SK-N-SH (cell line): ENCODE measurements around the gene RPL12. TPM values are rescaled to one million over a fixed set of nuclear protein-coding genes. Genes with fewer than 3 reads are reported as not detected.

Experiments used
- CTCF ChIA-PET: fragments of 300-600, 350-600 bp; formaldehyde crosslinking; extraction: SDS; loops from one replicate; lab custom pipeline; 2021; lab: Yijun Ruan, JAX
- POLR2A ChIA-PET: fragments of 350-600 bp; sonication (Branson Sonifier 250); formaldehyde crosslinking; extraction: SDS; loops from one replicate; lab custom pipeline; 2020; ENCODE audit warnings: antibody characterized with exemption, inconsistent platforms; lab: Yijun Ruan, JAX
- DNase-seq: peaks from one replicate; pipeline ENCODE4 v3.0.0; 2012
- H2AFZ ChIP-seq: fragments of 200-600 bp; sonication (generic); 2 replicates; pipeline ENCODE4 v1.8.1; 2016; ENCODE audit warnings: antibody characterized with exemption, mild to moderate bottlenecking, low read depth
- H3F3A ChIP-seq: fragments of 200-600 bp; sonication (generic); replicated peaks from 2 replicates; pipeline ENCODE3; 2016; ENCODE audit warnings: antibody characterized with exemption, mild to moderate bottlenecking; ENCODE audit not compliant: insufficient read depth
- H3K27ac ChIP-seq, 2 experiments: fragments of 200-500 bp in 1 of 2; fragments of 200-600 bp in 1 of 2; sonication (Bioruptor generic) in 1 of 2; sonication (generic), shearing (Covaris generic) in 1 of 2; 2 replicates each; pipeline versions ENCODE4 v1.5.1 to v1.6.1; 2014 to 2016; ENCODE audit warnings: low read depth in 2 of 2, inconsistent platforms in 1 of 2, low read length in 1 of 2, mild to moderate bottlenecking in 1 of 2, mixed read lengths in 1 of 2
- H3K27me3 ChIP-seq: fragments of 200-600 bp; sonication (generic), shearing (Covaris generic); 2 replicates; pipeline ENCODE4 v1.6.1; 2016; ENCODE audit warnings: mixed run types; ENCODE audit not compliant: insufficient read depth
- H3K36me3 ChIP-seq, 2 experiments: fragments of 200-500 bp in 1 of 2; fragments of 200-600 bp in 1 of 2; sonication (Bioruptor generic) in 1 of 2; sonication (generic) in 1 of 2; replicated peaks in 1 of 2; 2 replicates each; pipeline versions ENCODE3 to v1.5.1; 2014 to 2016; ENCODE audit warnings: low read length in 1 of 2, mild to moderate bottlenecking in 1 of 2; ENCODE audit not compliant: insufficient read depth in 2 of 2, control insufficient read depth in 1 of 2
- H3K4me1 ChIP-seq, 2 experiments: fragments of 200-500 bp in 1 of 2; fragments of 200-600 bp in 1 of 2; sonication (Bioruptor generic) in 1 of 2; sonication (generic), shearing (Covaris generic) in 1 of 2; 2 replicates each; pipeline versions ENCODE4 v1.5.1 to v1.6.1; 2014 to 2016; ENCODE audit warnings: low read depth in 1 of 2, low read length in 1 of 2, mixed run types in 1 of 2; ENCODE audit not compliant: insufficient read depth in 2 of 2, control insufficient read depth in 1 of 2
- H3K4me2 ChIP-seq: fragments of 200-600 bp; sonication (generic), shearing (Covaris generic); 2 replicates; pipeline ENCODE4 v1.6.1; 2017; ENCODE audit warnings: mixed run types
- H3K4me3 ChIP-seq, 2 experiments: fragments of 200-500 bp in 1 of 2; fragments of 200-600 bp in 1 of 2; sonication (Bioruptor generic) in 1 of 2; sonication (generic), shearing (Covaris generic) in 1 of 2; 2 replicates each; pipeline versions ENCODE4 v1.5.1 to v1.8.1; 2014 to 2016; ENCODE audit warnings: low read depth in 2 of 2, inconsistent platforms in 1 of 2, low read length in 1 of 2, mild to moderate bottlenecking in 1 of 2, mixed read lengths in 1 of 2, moderate library complexity in 1 of 2
- H3K79me2 ChIP-seq: fragments of 200-600 bp; sonication (generic); 2 replicates; pipeline ENCODE4 v1.8.1; 2017; ENCODE audit warnings: mild to moderate bottlenecking; ENCODE audit not compliant: insufficient read depth
- H3K9ac ChIP-seq: fragments of 200-600 bp; sonication (generic); 2 replicates; pipeline ENCODE4 v1.6.1; 2017; ENCODE audit warnings: mixed run types
- H3K9me2 ChIP-seq: fragments of 200-600 bp; sonication (generic); 2 replicates; pipeline ENCODE4 v1.6.1; 2017; ENCODE audit warnings: mixed run types
- H3K9me3 ChIP-seq: fragments of 200-600 bp; sonication (generic); 2 replicates; pipeline ENCODE4 v1.6.1; 2017; ENCODE audit warnings: mixed run types, mild to moderate bottlenecking, moderate library complexity
- H4K20me1 ChIP-seq: fragments of 200-600 bp; sonication (generic); 2 replicates; pipeline ENCODE4 v1.6.1; 2017; ENCODE audit warnings: mild to moderate bottlenecking, mixed run types; ENCODE audit not compliant: insufficient read depth
- ELF1 ChIP-seq: IDR thresholded peaks from 2 replicates; pipeline ENCODE4 v1.4.0; 2012
- FOXM1 ChIP-seq: IDR thresholded peaks from 2 replicates; pipeline ENCODE4 v1.4.0; 2012; ENCODE audit warnings: low read depth, mild to moderate bottlenecking
- MXI1 ChIP-seq: IDR thresholded peaks from 2 replicates; pipeline ENCODE4 v1.6.1; 2012; ENCODE audit warnings: mild to moderate bottlenecking, low read depth, low read length, improper control_type of control experiment
- NFIC ChIP-seq: IDR thresholded peaks from 2 replicates; pipeline ENCODE4 v1.4.0; 2012; ENCODE audit warnings: borderline replicate concordance
- RCOR1 ChIP-seq: fragments of 150-350 bp; IDR thresholded peaks from 2 replicates; pipeline ENCODE4 v1.6.1; 2017; ENCODE audit warnings: antibody characterized with exemption, low read length
- RFX5 ChIP-seq: IDR thresholded peaks from 2 replicates; pipeline ENCODE4 v1.6.1; 2012; ENCODE audit warnings: mild to moderate bottlenecking, improper control_type of control experiment, low read length
- SIN3A ChIP-seq: IDR thresholded peaks from 2 replicates; pipeline ENCODE4 v1.6.1; 2012; ENCODE audit warnings: low read depth, mild to moderate bottlenecking, low read length, moderate library complexity, borderline replicate concordance
- SMC3 ChIP-seq: IDR thresholded peaks from 2 replicates; pipeline ENCODE4 v1.6.1; 2012; ENCODE audit warnings: low read depth, low read length, improper control_type of control experiment
- TCF12 ChIP-seq: IDR thresholded peaks from 2 replicates; pipeline ENCODE4 v1.4.0; 2012
- TEAD4 ChIP-seq: IDR thresholded peaks from 2 replicates; pipeline ENCODE4 v1.4.0; 2012; ENCODE audit warnings: mild to moderate bottlenecking, borderline replicate concordance; ENCODE audit not compliant: insufficient read depth
- WGBS: methylation state at CpG from one replicate; pipeline ENCODE4 v1.1.6; 2017; ENCODE audit warnings: low lambda C conversion rate; 5-methylcytosine and 5-hydroxymethylcytosine counted together
- polyA plus RNA-seq, 3 experiments: library from polyadenylated mRNA; depleted of rRNA; stranded (reverse); fragments of >200 nt; gene quantifications; 2 replicates each; pipeline ENCODE4 v1.2.3, GENCODE V29; 2012
- TF ChIP-seq, protein P1 (sequence below): fragments of 150-350 bp; IDR thresholded peaks from 2 replicates; pipeline ENCODE4 v1.6.1; 2016; ENCODE audit warnings: mild to moderate bottlenecking, low read depth, low read length
- TF ChIP-seq, protein P2 (sequence below): IDR thresholded peaks from 2 replicates; pipeline ENCODE4 v1.4.0; 2012; ENCODE audit warnings: low read depth, borderline replicate concordance
- TF ChIP-seq, protein P3 (sequence below): fragments of 150-350 bp; IDR thresholded peaks from 2 replicates; pipeline ENCODE4 v1.6.1; 2017; ENCODE audit warnings: antibody characterized with exemption, low read length, low read depth, borderline replicate concordance
- TF ChIP-seq, protein P4 (sequence below): IDR thresholded peaks from 2 replicates; pipeline ENCODE4 v1.6.1; 2012; ENCODE audit warnings: mild to moderate bottlenecking, low read depth, low read length, moderate library complexity

RPL12 gene
- polyA plus RNA-seq, 1 of the 3 experiments (the other 2 are of a cell fraction): 3,270 TPM

DNA sequence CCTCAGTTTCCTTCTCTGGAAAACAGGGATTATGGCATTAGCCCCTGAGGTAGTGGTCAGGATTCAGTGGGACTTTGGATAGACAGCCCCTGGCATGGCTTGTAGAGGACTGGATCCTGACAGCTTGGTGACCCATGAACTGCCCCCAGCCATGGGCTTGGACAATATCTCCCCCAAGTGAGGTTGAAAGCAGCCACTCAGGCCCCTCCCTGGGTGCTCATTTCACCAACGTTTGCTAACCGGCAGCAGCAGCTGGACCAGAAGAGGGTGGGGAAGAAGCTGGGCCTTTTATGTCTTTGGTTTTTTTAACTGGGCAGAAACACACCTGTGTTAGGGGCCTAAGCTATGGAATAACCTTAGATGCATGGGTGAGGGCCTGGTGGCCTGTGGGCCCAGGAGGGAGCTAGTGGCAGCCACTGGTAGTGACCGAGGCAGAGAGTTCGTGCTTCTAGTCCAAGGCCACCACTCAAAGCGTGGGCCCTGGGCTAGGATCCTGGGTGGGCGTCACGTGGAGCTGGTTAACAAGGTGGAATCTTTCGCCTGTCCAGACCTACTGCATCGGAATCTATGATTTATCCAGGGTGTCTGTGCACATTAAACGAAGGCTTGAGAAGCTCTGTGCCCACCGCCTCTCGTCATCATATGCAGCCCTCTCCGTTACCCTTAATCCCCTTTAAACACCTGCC, 52.3 kb downstream of the RPL12 start:
- no peak overlapping the region for H2AFZ ChIP-seq
- peaks cover 7 to 18% of the 10 kb centered on the region in 2 experiments; a peak in 1 of 4 replicates for H3K4me1 ChIP-seq
- H3K4me3 ChIP-seq: no peak overlapping the region; a peak in 1 of 4 replicates
- no peaks in the 10 kb centered on the region for H3K27me3 ChIP-seq
- H3K4me2 ChIP-seq: peak overlapping the region; percentile 94
- DNase-seq: no peak
- no peak overlapping the region for H3K27ac ChIP-seq
- H3K79me2 ChIP-seq: peaks cover 17% of the 10 kb centered on the region
- no peaks in the 10 kb centered on the region for H3K9me2 ChIP-seq
- ChIA-PET CTCF (interaction anchor here (0.6 to 2.2 kb wide), 8 partner anchors 9 to 450 kb away, joined by 3 to 10 read pairs (median 4); no protein-coding TSS in a partner anchor), POLR2A (no interaction called here)
- WGBS: 98% methylated on average over 10 of the region's 13 CpGs
- peaks cover 4% of the 10 kb centered on the region for H3F3A ChIP-seq
- peaks cover 6% of the 10 kb centered on the region; the same call in 1 of the 2 replicates for H4K20me1 ChIP-seq
- H3K9me3 ChIP-seq: no peaks in the 10 kb centered on the region
- H3K9ac ChIP-seq: peak overlapping the region; percentile 82; the same call in 1 of the 2 replicates
- TF ChIP-seq RFX5 (no peak), TEAD4 (no peak), NFIC (no peak), FOXM1 (no peak), RCOR1 (no peak), ELF1 (no peak), SIN3A (no peak), MXI1 (no peak), TCF12 (no peak), SMC3 (no peak)
- TF ChIP-seq, protein P1, sequence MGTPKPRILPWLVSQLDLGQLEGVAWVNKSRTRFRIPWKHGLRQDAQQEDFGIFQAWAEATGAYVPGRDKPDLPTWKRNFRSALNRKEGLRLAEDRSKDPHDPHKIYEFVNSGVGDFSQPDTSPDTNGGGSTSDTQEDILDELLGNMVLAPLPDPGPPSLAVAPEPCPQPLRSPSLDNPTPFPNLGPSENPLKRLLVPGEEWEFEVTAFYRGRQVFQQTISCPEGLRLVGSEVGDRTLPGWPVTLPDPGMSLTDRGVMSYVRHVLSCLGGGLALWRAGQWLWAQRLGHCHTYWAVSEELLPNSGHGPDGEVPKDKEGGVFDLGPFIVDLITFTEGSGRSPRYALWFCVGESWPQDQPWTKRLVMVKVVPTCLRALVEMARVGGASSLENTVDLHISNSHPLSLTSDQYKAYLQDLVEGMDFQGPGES: no peak
- TF ChIP-seq, protein P2, sequence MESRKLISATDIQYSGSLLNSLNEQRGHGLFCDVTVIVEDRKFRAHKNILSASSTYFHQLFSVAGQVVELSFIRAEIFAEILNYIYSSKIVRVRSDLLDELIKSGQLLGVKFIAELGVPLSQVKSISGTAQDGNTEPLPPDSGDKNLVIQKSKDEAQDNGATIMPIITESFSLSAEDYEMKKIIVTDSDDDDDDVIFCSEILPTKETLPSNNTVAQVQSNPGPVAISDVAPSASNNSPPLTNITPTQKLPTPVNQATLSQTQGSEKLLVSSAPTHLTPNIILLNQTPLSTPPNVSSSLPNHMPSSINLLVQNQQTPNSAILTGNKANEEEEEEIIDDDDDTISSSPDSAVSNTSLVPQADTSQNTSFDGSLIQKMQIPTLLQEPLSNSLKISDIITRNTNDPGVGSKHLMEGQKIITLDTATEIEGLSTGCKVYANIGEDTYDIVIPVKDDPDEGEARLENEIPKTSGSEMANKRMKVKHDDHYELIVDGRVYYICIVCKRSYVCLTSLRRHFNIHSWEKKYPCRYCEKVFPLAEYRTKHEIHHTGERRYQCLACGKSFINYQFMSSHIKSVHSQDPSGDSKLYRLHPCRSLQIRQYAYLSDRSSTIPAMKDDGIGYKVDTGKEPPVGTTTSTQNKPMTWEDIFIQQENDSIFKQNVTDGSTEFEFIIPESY: no peak
- TF ChIP-seq, protein P3, sequence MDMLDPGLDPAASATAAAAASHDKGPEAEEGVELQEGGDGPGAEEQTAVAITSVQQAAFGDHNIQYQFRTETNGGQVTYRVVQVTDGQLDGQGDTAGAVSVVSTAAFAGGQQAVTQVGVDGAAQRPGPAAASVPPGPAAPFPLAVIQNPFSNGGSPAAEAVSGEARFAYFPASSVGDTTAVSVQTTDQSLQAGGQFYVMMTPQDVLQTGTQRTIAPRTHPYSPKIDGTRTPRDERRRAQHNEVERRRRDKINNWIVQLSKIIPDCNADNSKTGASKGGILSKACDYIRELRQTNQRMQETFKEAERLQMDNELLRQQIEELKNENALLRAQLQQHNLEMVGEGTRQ: no peak
- TF ChIP-seq, protein P4, sequence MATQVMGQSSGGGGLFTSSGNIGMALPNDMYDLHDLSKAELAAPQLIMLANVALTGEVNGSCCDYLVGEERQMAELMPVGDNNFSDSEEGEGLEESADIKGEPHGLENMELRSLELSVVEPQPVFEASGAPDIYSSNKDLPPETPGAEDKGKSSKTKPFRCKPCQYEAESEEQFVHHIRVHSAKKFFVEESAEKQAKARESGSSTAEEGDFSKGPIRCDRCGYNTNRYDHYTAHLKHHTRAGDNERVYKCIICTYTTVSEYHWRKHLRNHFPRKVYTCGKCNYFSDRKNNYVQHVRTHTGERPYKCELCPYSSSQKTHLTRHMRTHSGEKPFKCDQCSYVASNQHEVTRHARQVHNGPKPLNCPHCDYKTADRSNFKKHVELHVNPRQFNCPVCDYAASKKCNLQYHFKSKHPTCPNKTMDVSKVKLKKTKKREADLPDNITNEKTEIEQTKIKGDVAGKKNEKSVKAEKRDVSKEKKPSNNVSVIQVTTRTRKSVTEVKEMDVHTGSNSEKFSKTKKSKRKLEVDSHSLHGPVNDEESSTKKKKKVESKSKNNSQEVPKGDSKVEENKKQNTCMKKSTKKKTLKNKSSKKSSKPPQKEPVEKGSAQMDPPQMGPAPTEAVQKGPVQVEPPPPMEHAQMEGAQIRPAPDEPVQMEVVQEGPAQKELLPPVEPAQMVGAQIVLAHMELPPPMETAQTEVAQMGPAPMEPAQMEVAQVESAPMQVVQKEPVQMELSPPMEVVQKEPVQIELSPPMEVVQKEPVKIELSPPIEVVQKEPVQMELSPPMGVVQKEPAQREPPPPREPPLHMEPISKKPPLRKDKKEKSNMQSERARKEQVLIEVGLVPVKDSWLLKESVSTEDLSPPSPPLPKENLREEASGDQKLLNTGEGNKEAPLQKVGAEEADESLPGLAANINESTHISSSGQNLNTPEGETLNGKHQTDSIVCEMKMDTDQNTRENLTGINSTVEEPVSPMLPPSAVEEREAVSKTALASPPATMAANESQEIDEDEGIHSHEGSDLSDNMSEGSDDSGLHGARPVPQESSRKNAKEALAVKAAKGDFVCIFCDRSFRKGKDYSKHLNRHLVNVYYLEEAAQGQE: no peak
- H3K36me3 ChIP-seq: peaks cover 0 to 5% of the 10 kb centered on the region in 2 experiments
